Measurements from ENCODE around the gene TSNAXIP1.

Gene TSNAXIP1

DNA sequence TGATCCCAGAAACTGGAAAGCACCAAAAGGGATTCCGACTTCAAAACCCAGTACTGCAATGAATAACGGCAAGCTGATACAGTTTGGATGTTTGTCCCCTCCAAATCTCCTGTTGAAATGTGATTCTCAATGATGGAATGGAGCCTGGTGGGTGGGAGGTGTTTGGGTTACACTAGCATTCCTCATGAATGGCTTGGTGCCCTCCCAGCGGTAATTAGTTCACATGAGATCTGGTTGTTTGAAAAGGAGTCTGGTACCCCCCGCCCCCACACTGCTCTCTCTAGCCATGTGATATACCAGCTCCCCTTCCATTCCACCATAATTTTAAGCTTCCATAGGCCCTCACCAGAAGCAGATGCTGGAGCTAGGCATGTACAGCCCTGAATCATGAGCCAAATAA lies 40.4 kb upstream of the TSNAXIP1 start:
- H3K27ac ChIP-seq (ENCODE audit: low read length) = no peak overlapping the region

DNA sequence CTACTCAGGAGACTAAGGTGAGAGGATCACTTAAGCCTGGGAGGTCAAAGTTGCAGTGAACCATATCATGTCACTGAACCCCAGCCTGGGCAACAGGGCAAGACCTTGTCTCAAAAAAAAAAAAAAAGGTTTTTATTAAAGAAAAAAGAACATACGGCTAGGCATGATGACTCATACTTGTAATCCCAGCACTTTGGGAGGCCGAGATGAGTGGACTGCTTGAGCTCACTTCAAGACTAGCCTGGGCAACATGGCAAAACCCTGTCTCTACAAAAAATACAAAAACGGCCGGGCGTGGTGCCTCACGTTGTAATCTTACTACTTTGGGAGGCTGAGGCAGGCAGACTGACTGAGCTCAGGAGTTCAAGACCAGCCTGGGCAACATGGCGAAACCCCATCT lies 38.7 kb upstream of the TSNAXIP1 start:
- no peak overlapping the region for H3K4me2 ChIP-seq (ENCODE audit: low read depth, low read length)
- no peak overlapping the region for H3K9ac ChIP-seq (ENCODE audit: low read length)
- no peaks in the 10 kb centered on the region for H3F3A ChIP-seq (ENCODE audit: insufficient read depth, low read length)
- H2AFZ ChIP-seq (ENCODE audit: low read length) = no peak overlapping the region
- no peaks in the 10 kb centered on the region for H3K4me1 ChIP-seq (ENCODE audit: low read length)
- no peaks in the 10 kb centered on the region for H3K27me3 ChIP-seq (replicated peaks; ENCODE audit: insufficient read depth, low read length)
- H3K27ac ChIP-seq (ENCODE audit: low read length) = no peak overlapping the region
- H3K9me3 ChIP-seq (replicated peaks; ENCODE audit: insufficient read depth, low read length) = no peaks in the 10 kb centered on the region
- H3K4me3 ChIP-seq (ENCODE audit: low read length) = no peak overlapping the region
- H3K79me2 ChIP-seq (ENCODE audit: low read length) = peaks cover 7% of the 10 kb centered on the region; the same call in 1 of the 2 replicates
- no peak for DNase-seq
- no peak for TF ChIP-seq EZH2phosphoT487 (IDR thresholded peaks at IDR 0.05; ENCODE audit: low read length)
- TF ChIP-seq EZH2 (optimal IDR thresholded peaks at IDR 0.05; ENCODE audit: low read depth, low read length) = no peak
- TF ChIP-seq, protein P1, sequence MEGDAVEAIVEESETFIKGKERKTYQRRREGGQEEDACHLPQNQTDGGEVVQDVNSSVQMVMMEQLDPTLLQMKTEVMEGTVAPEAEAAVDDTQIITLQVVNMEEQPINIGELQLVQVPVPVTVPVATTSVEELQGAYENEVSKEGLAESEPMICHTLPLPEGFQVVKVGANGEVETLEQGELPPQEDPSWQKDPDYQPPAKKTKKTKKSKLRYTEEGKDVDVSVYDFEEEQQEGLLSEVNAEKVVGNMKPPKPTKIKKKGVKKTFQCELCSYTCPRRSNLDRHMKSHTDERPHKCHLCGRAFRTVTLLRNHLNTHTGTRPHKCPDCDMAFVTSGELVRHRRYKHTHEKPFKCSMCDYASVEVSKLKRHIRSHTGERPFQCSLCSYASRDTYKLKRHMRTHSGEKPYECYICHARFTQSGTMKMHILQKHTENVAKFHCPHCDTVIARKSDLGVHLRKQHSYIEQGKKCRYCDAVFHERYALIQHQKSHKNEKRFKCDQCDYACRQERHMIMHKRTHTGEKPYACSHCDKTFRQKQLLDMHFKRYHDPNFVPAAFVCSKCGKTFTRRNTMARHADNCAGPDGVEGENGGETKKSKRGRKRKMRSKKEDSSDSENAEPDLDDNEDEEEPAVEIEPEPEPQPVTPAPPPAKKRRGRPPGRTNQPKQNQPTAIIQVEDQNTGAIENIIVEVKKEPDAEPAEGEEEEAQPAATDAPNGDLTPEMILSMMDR (IDR thresholded peaks at IDR 0.05; ENCODE audit: low read length) = no peak
- H3K9me2 ChIP-seq (replicated peaks; ENCODE audit: insufficient read depth, low read length) = no peaks in the 10 kb centered on the region
- no peaks in the 10 kb centered on the region for H4K20me1 ChIP-seq (ENCODE audit: insufficient read depth, low read length)
- H3K36me3 ChIP-seq (replicated peaks; ENCODE audit: insufficient read depth, low read length) = no peaks in the 10 kb centered on the region

More for the DNA sequence above, 40.4 kb upstream of the TSNAXIP1 start:
- DNase-seq = no peak
- Histone ChIP-seq H3K9me2 (replicated peaks; ENCODE audit: insufficient read depth, low read length) (no peaks in the 10 kb centered on the region), H3K4me1 (ENCODE audit: low read length) (no peaks in the 10 kb centered on the region), H4K20me1 (ENCODE audit: insufficient read depth, low read length) (no peaks in the 10 kb centered on the region), H3F3A (ENCODE audit: insufficient read depth, low read length) (no peaks in the 10 kb centered on the region), H3K79me2 (ENCODE audit: low read length) (no peaks in the 10 kb centered on the region), H3K9me3 (replicated peaks; ENCODE audit: insufficient read depth, low read length) (no peaks in the 10 kb centered on the region), H3K4me2 (ENCODE audit: low read depth, low read length) (no peak overlapping the region), H3K9ac (ENCODE audit: low read length) (no peak overlapping the region), H3K27me3 (replicated peaks; ENCODE audit: insufficient read depth, low read length) (no peaks in the 10 kb centered on the region), H2AFZ (ENCODE audit: low read length) (no peak overlapping the region), H3K36me3 (replicated peaks; ENCODE audit: insufficient read depth, low read length) (no peaks in the 10 kb centered on the region), H3K4me3 (ENCODE audit: low read length) (no peak overlapping the region)
- TF ChIP-seq, protein P1 (IDR thresholded peaks at IDR 0.05; ENCODE audit: low read length) = no peak
- TF ChIP-seq EZH2phosphoT487 (IDR thresholded peaks at IDR 0.05; ENCODE audit: low read length) (no peak), EZH2 (optimal IDR thresholded peaks at IDR 0.05; ENCODE audit: low read depth, low read length) (no peak)

- Histone ChIP-seq H3F3A (ENCODE audit: insufficient read depth, low read length) (no peaks in the 10 kb centered on the region), H2AFZ (ENCODE audit: low read length) (no peak overlapping the region), H3K9ac (ENCODE audit: low read length) (no peak overlapping the region), H3K4me3 (ENCODE audit: low read length) (no peak overlapping the region), H3K27ac (ENCODE audit: low read length) (no peak overlapping the region), H3K4me2 (ENCODE audit: low read depth, low read length) (no peak overlapping the region), H3K9me3 (replicated peaks; ENCODE audit: insufficient read depth, low read length) (no peaks in the 10 kb centered on the region), H4K20me1 (ENCODE audit: insufficient read depth, low read length) (no peaks in the 10 kb centered on the region), H3K9me2 (replicated peaks; ENCODE audit: insufficient read depth, low read length) (no peaks in the 10 kb centered on the region), H3K27me3 (replicated peaks; ENCODE audit: insufficient read depth, low read length) (no peaks in the 10 kb centered on the region), H3K36me3 (replicated peaks; ENCODE audit: insufficient read depth, low read length) (no peaks in the 10 kb centered on the region), H3K79me2 (ENCODE audit: low read length) (peaks cover 18% of the 10 kb centered on the region), H3K4me1 (ENCODE audit: low read length) (no peaks in the 10 kb centered on the region)
- DNase-seq = no peak
- TF ChIP-seq EZH2 (optimal IDR thresholded peaks at IDR 0.05; ENCODE audit: low read depth, low read length) (no peak), EZH2phosphoT487 (IDR thresholded peaks at IDR 0.05; ENCODE audit: low read length) (no peak)
- TF ChIP-seq, protein P1 (IDR thresholded peaks at IDR 0.05; ENCODE audit: low read length) = no peak
These were observed 36.2 kb upstream of the TSNAXIP1 start for GRCh38 chr16:67770346-67770991.
